ENCODE data around the gene PLXNB3.

Gene PLXNB3

GRCh38 chrX:153782871-153783270, 18.8 kb downstream of the PLXNB3 start:
- Histone ChIP-seq H4K20me1 (ENCODE audit: insufficient read depth) (no peaks in the 10 kb centered on the region), H3K27me3 (ENCODE audit: insufficient read depth, low read depth) (peaks cover 6% of the 10 kb centered on the region; the same call in 1 of the 2 replicates), H3K27ac (no peak overlapping the region), H3K4me2 (no peak overlapping the region), H3K36me3 (ENCODE audit: insufficient read depth) (no peaks in the 10 kb centered on the region), H3K9ac (no peak overlapping the region), H3K4me3 (IDR thresholded peaks at IDR 0.05; ENCODE audit: insufficient read depth, low read depth, low read length) (no peak overlapping the region), H3K79me2 (ENCODE audit: insufficient read depth, low read depth) (no peaks in the 10 kb centered on the region), H3K4me1 (ENCODE audit: low read depth, poor library complexity, severe bottlenecking) (no peaks in the 10 kb centered on the region), H2AFZ (ENCODE audit: low read depth) (no peak overlapping the region)
- TF ChIP-seq, protein P1, sequence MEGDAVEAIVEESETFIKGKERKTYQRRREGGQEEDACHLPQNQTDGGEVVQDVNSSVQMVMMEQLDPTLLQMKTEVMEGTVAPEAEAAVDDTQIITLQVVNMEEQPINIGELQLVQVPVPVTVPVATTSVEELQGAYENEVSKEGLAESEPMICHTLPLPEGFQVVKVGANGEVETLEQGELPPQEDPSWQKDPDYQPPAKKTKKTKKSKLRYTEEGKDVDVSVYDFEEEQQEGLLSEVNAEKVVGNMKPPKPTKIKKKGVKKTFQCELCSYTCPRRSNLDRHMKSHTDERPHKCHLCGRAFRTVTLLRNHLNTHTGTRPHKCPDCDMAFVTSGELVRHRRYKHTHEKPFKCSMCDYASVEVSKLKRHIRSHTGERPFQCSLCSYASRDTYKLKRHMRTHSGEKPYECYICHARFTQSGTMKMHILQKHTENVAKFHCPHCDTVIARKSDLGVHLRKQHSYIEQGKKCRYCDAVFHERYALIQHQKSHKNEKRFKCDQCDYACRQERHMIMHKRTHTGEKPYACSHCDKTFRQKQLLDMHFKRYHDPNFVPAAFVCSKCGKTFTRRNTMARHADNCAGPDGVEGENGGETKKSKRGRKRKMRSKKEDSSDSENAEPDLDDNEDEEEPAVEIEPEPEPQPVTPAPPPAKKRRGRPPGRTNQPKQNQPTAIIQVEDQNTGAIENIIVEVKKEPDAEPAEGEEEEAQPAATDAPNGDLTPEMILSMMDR (conservative IDR thresholded peaks at IDR 0.05; ENCODE audit: low read depth, low read length) = no peak

DNA sequence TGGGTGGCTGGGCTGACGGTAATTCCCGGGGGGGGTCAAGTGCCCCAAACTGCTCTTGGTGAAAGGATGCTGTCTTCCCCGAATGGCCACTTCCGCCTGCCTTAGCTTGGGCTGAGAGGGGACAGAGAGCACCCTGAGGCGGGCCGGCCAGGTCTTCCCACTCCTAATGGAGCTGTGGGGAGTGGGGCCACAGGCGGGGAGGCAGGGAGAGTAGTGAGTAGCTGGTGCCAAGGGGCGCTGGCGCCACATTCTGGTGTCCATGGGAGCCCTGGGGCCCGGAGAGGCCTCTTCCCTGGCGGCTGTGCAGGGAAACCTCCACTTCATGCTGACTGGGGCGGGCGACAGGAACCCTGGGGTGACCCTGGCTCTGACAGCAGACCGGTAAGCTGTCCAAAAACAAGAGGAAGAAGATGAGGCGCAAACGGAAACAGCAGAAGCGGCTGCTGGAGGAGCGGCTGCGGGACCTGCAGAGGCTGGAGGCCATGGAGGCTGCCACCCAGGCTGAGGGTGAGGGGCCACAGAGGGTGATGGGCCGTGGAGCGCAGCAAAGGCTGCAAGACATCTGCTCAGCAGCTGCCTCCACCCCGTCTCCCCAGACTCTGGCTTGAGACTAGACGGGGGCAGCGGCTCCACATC, 19.4 kb downstream of the PLXNB3 start:
- H3K36me3 ChIP-seq (ENCODE audit: insufficient read depth) = no peaks in the 10 kb centered on the region
- no peak overlapping the region for H3K27ac ChIP-seq
- H2AFZ ChIP-seq (ENCODE audit: low read depth) = no peak overlapping the region
- H3K27me3 ChIP-seq (ENCODE audit: insufficient read depth, low read depth) = peaks cover 6% of the 10 kb centered on the region; the same call in 1 of the 2 replicates
- TF ChIP-seq, protein P1 (conservative IDR thresholded peaks at IDR 0.05; ENCODE audit: low read depth, low read length) = no peak
- H3K79me2 ChIP-seq (ENCODE audit: insufficient read depth, low read depth) = no peaks in the 10 kb centered on the region
- H3K4me3 ChIP-seq (IDR thresholded peaks at IDR 0.05; ENCODE audit: insufficient read depth, low read depth, low read length) = no peak overlapping the region
- H4K20me1 ChIP-seq (ENCODE audit: insufficient read depth) = no peaks in the 10 kb centered on the region
- H3K4me1 ChIP-seq (ENCODE audit: low read depth, poor library complexity, severe bottlenecking) = no peaks in the 10 kb centered on the region
- H3K9ac ChIP-seq = no peak overlapping the region
- H3K4me2 ChIP-seq = no peak overlapping the region

DNA sequence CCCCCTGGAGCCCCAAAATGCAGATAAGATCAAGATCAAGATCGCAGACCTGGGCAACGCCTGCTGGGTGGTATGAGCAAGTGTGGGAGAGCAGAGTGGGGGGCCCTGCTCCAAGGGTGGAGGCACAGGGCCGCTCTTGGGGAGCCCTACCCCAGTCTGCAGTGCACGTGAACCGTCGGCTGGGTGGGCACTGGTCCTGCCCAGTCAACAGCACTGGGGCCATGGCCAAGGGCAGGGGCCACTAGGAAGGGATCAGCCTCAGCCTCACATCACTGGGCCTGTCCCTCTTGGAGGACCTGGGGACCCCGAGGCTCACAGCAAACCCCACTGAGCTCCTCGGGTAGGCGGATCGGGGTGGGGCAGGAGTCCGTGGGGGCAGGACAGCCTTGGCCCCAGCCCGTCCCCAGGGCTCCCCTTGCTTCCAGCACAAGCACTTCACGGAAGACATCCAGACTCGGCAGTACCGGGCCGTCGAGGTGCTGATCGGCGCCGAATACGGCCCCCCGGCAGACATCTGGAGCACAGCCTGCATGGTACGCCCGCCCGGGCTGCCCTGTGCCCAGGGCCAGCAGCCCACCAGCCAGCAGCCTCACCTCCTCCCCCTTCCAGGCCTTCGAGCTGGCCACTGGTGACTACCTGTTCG, 20.4 kb downstream of the PLXNB3 start:
- no peak overlapping the region for H3K27ac ChIP-seq
- no peak overlapping the region for H3K4me3 ChIP-seq (IDR thresholded peaks at IDR 0.05; ENCODE audit: insufficient read depth, low read depth, low read length)
- H3K9ac ChIP-seq = no peak overlapping the region
- no peaks in the 10 kb centered on the region for H3K4me1 ChIP-seq (ENCODE audit: low read depth, poor library complexity, severe bottlenecking)
- no peak overlapping the region for H3K4me2 ChIP-seq
- TF ChIP-seq, protein P1 (conservative IDR thresholded peaks at IDR 0.05; ENCODE audit: low read depth, low read length) = no peak
- H3K79me2 ChIP-seq (ENCODE audit: insufficient read depth, low read depth) = no peaks in the 10 kb centered on the region
- H4K20me1 ChIP-seq (ENCODE audit: insufficient read depth) = no peaks in the 10 kb centered on the region
- no peaks in the 10 kb centered on the region for H3K36me3 ChIP-seq (ENCODE audit: insufficient read depth)
- no peak overlapping the region for H2AFZ ChIP-seq (ENCODE audit: low read depth)
- H3K27me3 ChIP-seq (ENCODE audit: insufficient read depth, low read depth) = peaks cover 6% of the 10 kb centered on the region; the same call in 1 of the 2 replicates

- Histone ChIP-seq H3K27ac (no peak overlapping the region), H3K4me2 (no peak overlapping the region), H3K9ac (no peak overlapping the region), H3K79me2 (ENCODE audit: insufficient read depth, low read depth) (no peaks in the 10 kb centered on the region), H3K36me3 (ENCODE audit: insufficient read depth) (no peaks in the 10 kb centered on the region), H3K4me1 (ENCODE audit: low read depth, poor library complexity, severe bottlenecking) (no peaks in the 10 kb centered on the region), H3K4me3 (IDR thresholded peaks at IDR 0.05; ENCODE audit: insufficient read depth, low read depth, low read length) (no peak overlapping the region), H2AFZ (ENCODE audit: low read depth) (no peak overlapping the region), H4K20me1 (ENCODE audit: insufficient read depth) (no peaks in the 10 kb centered on the region), H3K27me3 (ENCODE audit: insufficient read depth, low read depth) (no peaks in the 10 kb centered on the region)
- TF ChIP-seq, protein P1 (conservative IDR thresholded peaks at IDR 0.05; ENCODE audit: low read depth, low read length) = no peak
These were observed 22.6 kb downstream of the PLXNB3 start for GRCh38 chrX:153786669-153787068.
